Daoy (cell line): ENCODE data around the gene GAL3ST2. TPM values are rescaled to one million over a fixed set of nuclear protein-coding genes. Genes with fewer than 3 reads are reported as not detected.
"Not testable (repeated sequence)": the region's sequence is repeated elsewhere in the genome, so short reads cannot be mapped to it uniquely, and the experiment has no call there.

ENCODE experiments used
- DNase-seq: peaks from one replicate; pipeline ENCODE4 v3.0.0-alpha.2; 2015; ENCODE audit warnings: low read depth
- total RNA-seq: library from RNA; depleted of rRNA; stranded (reverse); fragments of >200 nt; shearing (Covaris generic); gene quantifications from 2 replicates; pipeline ENCODE4 v1.2.3, GENCODE V29; 2014; rRNA removed

The GAL3ST2 gene
- not detected in 2 replicates for total RNA-seq

GRCh38 chr2:241776336-241777169, at the start of gene GAL3ST2:
TSS of gene GAL3ST2 (plus strand) at chr2:241776822. CDS start at chr2:241776956, 134 bp downstream.
- no peak for DNase-seq

DNA sequence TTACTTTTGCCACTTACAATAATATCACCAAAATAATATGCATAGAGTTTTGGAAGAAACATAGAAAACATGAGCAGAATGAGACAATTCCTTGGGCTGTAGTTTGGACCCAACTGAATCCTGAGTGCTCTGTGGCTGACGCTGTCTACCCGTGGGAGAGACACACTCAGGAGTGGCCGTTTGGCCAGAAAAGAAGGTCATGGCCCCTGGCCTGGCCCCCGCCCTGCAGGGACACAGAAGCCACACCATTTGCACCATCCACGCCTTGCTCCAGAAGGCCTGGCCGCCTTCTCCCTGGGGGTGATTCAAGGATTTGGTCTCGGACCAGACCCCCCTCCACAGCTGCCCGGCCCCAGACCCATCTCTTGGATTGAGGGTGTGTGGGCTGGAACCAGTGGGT, 48.6 kb upstream of the GAL3ST2 start:
- DNase-seq, result no peak

DNA sequence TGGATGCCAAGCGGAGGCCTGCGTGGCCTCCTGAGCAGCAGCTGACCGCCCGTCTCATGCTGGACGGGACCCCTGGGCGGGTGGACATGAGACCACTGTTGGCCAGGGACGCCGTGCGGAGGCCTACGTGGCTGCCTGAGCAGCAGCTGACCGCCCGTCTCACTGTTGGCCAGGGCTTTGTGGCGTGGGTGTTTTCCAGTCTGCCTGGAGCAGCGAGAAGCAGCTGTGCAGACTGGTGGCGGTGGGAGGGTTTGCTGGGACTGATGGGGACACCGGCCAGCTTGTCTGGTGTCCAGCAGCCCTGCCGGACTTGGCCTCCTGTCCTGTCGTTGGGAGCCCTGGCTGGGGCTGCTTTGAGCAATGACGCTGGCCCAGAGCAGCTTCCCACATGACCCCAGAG, 48.0 kb upstream of the GAL3ST2 start:
- DNase-seq, result no peak

DNA sequence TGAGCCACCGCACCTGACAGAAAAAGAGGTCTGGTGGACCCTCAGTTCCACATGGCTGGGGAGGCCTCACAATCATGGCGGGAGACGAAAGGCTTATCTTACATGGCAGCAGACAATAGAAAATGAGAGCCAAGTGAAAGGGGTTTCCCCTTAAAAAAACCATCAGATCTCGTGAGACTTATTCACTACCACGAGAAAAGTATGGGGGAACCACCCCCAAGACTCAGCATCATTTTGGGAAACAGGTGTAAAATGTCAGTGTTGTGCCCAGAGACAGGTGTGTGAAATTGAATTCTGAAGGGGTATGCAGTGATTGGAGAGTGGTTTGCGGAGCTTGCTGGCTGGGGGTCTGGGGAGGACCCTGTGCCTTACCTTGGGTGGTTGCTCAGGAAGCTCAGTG, 46.8 kb upstream of the GAL3ST2 start:
- DNase-seq, result no peak

GRCh38 chr2:241730671-241731293, 45.8 kb upstream of the GAL3ST2 start:
- DNase-seq, result no peak

GRCh38 chr2:241732513-241733186, 44.0 kb upstream of the GAL3ST2 start:
- not testable (repeated sequence) for DNase-seq

- DNase-seq, result no peak
Observed at GRCh38 chr2:241733391-241734207, 43.0 kb upstream of the GAL3ST2 start.

GRCh38 chr2:241734208-241734466, 42.5 kb upstream of the GAL3ST2 start:
- no peak for DNase-seq

GRCh38 chr2:241734467-241735208, 42.0 kb upstream of the GAL3ST2 start, which contains the start of gene D2HGDH:
TSS of gene D2HGDH (plus strand) at chr2:241734630. CDS start at chr2:241735225, 595 bp downstream.
- DNase-seq, result peak; percentile 93

DNA sequence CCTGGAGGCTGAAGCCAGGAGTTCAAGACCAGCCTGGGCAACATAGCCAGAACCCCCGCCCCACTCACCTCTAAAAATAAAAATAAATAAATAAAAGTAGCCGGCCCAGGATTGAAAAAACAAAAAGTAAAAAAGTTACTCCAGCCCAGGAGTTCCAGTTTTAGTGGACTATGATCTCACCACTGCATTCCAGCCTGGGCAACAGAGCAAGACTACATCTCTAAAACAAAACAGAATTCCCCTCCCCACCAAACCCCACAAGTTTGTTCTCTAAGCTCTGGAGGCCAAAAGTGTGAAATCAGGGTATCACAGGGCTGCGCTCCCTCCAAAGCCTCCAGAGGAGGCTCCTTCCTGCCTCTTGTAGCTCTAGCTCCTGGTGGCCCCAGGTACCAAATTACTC, 40.5 kb upstream of the GAL3ST2 start:
- DNase-seq, result no peak

DNA sequence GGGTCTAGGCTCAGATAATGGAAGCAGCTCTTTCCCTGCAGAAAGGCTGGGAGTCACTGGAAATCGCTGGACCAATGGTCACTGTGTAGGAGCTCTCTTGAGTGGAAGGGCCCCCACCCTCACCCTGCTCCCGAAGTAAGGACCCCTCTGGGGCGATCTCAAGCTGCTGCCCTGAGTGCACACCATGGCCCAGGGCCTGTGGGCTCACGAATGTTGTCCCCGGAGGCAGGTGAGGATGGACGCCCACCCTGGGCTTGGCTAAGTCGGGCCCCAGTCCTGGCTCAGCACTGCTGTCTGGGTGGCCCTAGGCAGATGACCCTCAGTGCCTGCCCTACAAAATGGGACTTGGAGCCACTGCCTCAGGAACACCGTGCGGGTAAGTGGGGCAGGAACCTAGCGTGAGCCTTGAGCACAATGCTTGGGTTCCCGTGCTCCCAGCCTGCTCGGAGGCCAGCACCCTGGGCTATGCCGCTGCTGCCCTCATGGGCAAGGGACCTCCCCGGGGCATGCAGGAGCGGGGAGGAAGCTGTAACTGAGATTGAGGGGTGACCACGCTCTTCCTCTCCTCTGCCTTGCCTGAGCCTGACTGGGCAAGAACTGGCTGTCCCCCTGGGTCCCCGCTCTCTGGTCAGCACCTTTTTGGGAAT, 38.5 kb upstream of the GAL3ST2 start:
- no peak for DNase-seq

- DNase-seq, result no peak
Observed at GRCh38 chr2:241739177-241739576, 37.4 kb upstream of the GAL3ST2 start.

DNA sequence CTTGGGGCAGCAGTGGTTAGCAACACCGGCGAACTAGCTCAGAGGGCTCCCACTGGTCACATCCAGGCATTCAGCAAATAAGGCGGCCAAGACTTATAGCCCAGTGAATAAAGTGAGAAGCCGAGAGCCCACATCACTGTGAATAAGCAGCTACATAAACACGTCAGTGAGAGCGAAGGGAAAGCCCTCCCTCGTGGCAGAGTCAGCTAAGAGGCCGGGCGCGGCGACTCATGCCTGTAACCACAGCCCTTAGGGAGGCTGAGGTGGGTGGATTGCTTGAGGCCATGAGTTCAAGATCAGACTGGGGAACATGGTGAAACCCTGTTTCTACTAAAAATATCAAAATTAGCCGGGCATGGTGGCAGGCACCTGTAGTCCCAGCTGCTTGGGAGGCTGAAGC, 37.0 kb upstream of the GAL3ST2 start:
- peak; percentile 36 for DNase-seq

GRCh38 chr2:241741016-241741415, 35.6 kb upstream of the GAL3ST2 start:
- peak; percentile 86 for DNase-seq

DNA sequence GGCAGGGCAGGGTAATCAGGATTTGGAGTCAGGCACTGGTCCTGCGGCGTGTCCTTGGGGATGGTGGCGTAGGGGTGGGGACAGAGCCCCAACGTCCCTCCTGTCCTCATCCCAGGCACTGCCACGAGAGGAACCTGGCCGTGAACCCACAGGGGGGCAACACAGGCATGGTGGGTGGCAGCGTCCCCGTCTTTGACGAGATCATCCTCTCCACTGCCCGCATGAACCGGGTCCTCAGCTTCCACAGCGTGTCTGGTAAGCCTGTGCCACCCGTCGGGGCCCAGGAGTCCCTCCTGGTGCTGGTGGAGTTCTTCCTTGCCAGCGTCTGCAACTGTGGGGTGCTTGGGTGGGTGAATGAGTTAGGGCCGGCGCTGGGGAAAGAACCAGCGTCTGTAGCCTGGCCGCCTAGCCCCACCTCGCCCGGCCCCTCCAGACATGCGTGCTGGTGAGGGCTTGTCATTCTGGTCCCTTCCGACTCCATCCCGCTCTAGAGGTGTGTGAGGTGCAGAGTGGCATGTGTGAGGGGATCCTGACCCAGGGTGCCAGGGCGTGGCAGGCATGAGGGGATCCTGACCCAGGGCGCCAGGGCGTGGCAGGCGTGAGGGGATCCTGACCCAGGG, 34.2 kb upstream of the GAL3ST2 start:
- DNase-seq, result no peak

DNA sequence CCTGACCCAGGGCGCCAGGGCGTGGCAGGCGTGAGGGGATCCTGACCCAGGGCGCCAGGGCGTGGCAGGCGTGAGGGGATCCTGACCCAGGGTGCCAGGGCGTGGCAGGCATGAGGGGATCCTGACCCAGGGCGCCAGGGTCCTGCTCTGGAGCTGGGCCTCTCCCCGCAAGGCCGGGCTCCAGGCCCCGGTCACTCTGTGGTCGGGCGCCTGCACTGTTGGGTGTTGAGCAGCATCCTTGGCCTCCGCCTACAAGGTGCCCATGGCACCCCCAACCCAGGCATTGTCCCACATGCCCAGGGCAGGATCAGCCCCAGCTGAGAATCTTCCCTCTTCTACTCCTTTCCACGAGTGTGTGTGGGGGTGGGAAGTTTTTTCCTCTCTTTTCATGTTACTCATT, 33.6 kb upstream of the GAL3ST2 start:
- not testable (repeated sequence) for DNase-seq

DNA sequence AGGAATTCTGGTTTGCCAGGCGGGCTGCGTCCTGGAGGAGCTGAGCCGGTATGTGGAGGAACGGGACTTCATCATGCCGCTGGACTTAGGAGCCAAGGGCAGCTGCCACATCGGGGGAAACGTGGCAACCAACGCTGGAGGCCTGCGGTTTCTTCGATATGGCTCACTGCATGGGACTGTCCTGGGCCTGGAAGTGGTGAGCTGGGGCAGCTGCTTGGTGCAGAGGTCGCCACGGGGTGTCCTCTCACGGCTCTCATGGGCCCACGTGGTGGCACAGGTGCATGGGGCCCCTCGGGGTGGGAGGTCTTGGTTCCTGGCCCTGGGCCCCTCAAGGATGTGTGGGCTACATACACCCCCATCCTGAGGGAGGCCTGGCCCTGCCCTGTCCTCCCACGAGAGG, 33.0 kb upstream of the GAL3ST2 start:
- no peak for DNase-seq

GRCh38 chr2:241744028-241744754, 32.4 kb upstream of the GAL3ST2 start:
- no peak for DNase-seq

DNA sequence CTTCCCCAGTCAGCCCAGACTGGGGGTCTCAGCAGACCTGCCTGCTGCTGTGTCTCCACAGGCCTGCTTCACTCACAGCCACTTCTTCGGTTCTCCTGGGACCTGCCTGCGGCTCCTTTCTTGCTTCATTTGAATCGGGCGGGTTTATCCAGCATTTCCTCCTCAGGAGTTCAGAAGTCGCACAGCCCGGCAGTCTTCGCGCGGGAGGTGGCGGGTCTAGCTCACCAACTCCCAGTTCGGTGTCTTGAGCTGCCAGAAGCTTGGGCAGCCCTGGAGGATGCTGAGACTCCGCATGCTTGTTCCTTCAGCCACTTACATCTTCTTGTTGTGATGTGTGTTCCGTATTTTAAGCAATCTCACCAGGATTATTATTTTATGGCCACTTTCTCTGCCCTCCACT, 31.3 kb upstream of the GAL3ST2 start:
- no peak for DNase-seq

GRCh38 chr2:241746084-241746483, 30.5 kb upstream of the GAL3ST2 start:
- no peak for DNase-seq
